A549 (cell line): ENCODE data around the gene BARX2. TPM values are rescaled to one million over a fixed set of nuclear protein-coding genes. Genes with fewer than 3 reads are reported as not detected.

Experiments
- ATAC-seq, 2 experiments: fragments of 200-7000 bp in 1 of 2; fragments of >200 bp in 1 of 2; cut with Nextera tagmentation in 1 of 2; cut with Tn5 transposase in 1 of 2; 3 replicates each; pipeline versions ENCODE4 v1.8.0 to v1.9.1; 2018 to 2020; ENCODE audit warnings: mild to moderate bottlenecking in 1 of 2, moderate library complexity in 1 of 2
- CTCF ChIA-PET: fragments of 300-600 bp; sonication (Branson Sonifier 250); formaldehyde crosslinking; extraction: SDS; loops from one replicate; lab custom pipeline; 2021; ENCODE audit warnings: antibody characterized with exemption, inconsistent platforms; lab: Yijun Ruan, JAX
- POLR2A ChIA-PET: fragments of 350-600 bp; formaldehyde crosslinking; extraction: SDS; loops from one replicate; lab custom pipeline; 2021; ENCODE audit warnings: antibody characterized with exemption, inconsistent platforms; lab: Yijun Ruan, JAX
- DNase-seq, 2 experiments: peaks; one replicate each; pipeline versions ENCODE4 v3.0.0 to v3.0.0-alpha.2; 2011 to 2016; ENCODE audit warnings: low read depth in 1 of 2, low spot score in 1 of 2
- FAIRE-seq: peaks from 2 replicates; lab custom pipeline; 2011; peaks lifted over from hg19 to GRCh38; lab: Jason Lieb, UNC
- H3K27ac ChIP-seq, 2 experiments: fragments of >200 bp; sonication (Bioruptor Twin); formaldehyde crosslinking; 3 replicates each; pipeline ENCODE4 v1.5.1; 2016 to 2017
- H3K4me1 ChIP-seq: fragments of >200 bp; sonication (Bioruptor Twin); formaldehyde crosslinking; 3 replicates; pipeline ENCODE4 v1.6.1; 2016
- H3K4me2 ChIP-seq: fragments of >200 bp; sonication (Bioruptor Twin); formaldehyde crosslinking; 3 replicates; pipeline ENCODE4 v1.6.1; 2016
- H3K4me3 ChIP-seq: fragments of >200 bp; sonication (Bioruptor Twin); formaldehyde crosslinking; 3 replicates; pipeline ENCODE4 v1.5.1; 2016
- H3K9me3 ChIP-seq: fragments of >200 bp; sonication (Bioruptor Twin); formaldehyde crosslinking; 3 replicates; pipeline ENCODE4 v1.6.1; 2016
- BHLHE40 ChIP-seq: IDR thresholded peaks from 2 replicates; pipeline ENCODE4 v1.6.1; 2012; ENCODE audit warnings: low read depth, low read length, inconsistent platforms
- CEBPB ChIP-seq, 2 experiments: fragments of >200 bp in 1 of 2; sonication (Bioruptor Twin) in 1 of 2; formaldehyde crosslinking in 1 of 2; IDR thresholded peaks; 2 replicates each; pipeline ENCODE4 v1.6.1; 2012 to 2016
- CHD4 ChIP-seq: fragments of 200-600 bp; sonication (generic); IDR thresholded peaks from 2 replicates; pipeline ENCODE4 v1.6.1; 2016; ENCODE audit warnings: antibody characterized with exemption, mild to moderate bottlenecking, borderline replicate concordance
- EHF ChIP-seq: fragments of 250-450 bp; sonication (Bioruptor Pico); IDR thresholded peaks from 2 replicates; pipeline ENCODE4 v1.5.0; 2020; ENCODE audit warnings: mild to moderate bottlenecking
- EHMT2 ChIP-seq: fragments of 200-600 bp; sonication (generic); IDR thresholded peaks from 2 replicates; pipeline ENCODE4 v1.6.1; 2016; ENCODE audit warnings: antibody characterized with exemption, low read depth, mild to moderate bottlenecking, moderate library complexity
- ESRRA ChIP-seq: fragments of 150-350 bp; IDR thresholded peaks from 2 replicates; pipeline ENCODE4 v1.6.1; 2014; ENCODE audit warnings: mild to moderate bottlenecking, low read length, borderline replicate concordance
- FOSB ChIP-seq: fragments of 250-450 bp; sonication (Bioruptor Pico); IDR thresholded peaks from 2 replicates; pipeline ENCODE4 v1.5.0; 2020; ENCODE audit warnings: mild to moderate bottlenecking, moderate library complexity
- FOSL2 ChIP-seq, 2 experiments: fragments of 450-650 bp in 1 of 2; fragments of >200 bp in 1 of 2; sonication (Bioruptor Twin) in 1 of 2; formaldehyde crosslinking; IDR thresholded peaks; 2 replicates each; pipeline versions ENCODE4 v1.5.0 to v1.6.1; 2016 to 2020; ENCODE audit warnings: mild to moderate bottlenecking in 1 of 2, moderate library complexity in 1 of 2
- FOXS1 ChIP-seq: fragments of 250-450 bp; sonication (Bioruptor Pico); IDR thresholded peaks from 2 replicates; pipeline ENCODE4 v1.5.0; 2020; ENCODE audit warnings: mild to moderate bottlenecking, moderate library complexity
- HDAC2 ChIP-seq: fragments of 200-600 bp; sonication (generic); IDR thresholded peaks from 2 replicates; pipeline ENCODE4 v1.6.1; 2016
- HOXB13 ChIP-seq: fragments of 250-450 bp; sonication (Bioruptor Pico); IDR thresholded peaks from 2 replicates; pipeline ENCODE4 v1.5.0; 2020; ENCODE audit warnings: low read depth, mild to moderate bottlenecking, moderate library complexity
- JUN ChIP-seq, 2 experiments: fragments of >200 bp; sonication (Bioruptor Twin); formaldehyde crosslinking; IDR thresholded peaks; 2 replicates in 1 of 2; 3 replicates in 1 of 2; pipeline ENCODE4 v1.6.1; 2016 to 2017
- MAFK ChIP-seq: fragments of 450-650 bp; IDR thresholded peaks from 2 replicates; pipeline ENCODE4 v1.6.1; 2014; ENCODE audit not compliant: partially characterized antibody
- MAZ ChIP-seq: fragments of 150-350 bp; IDR thresholded peaks from 2 replicates; pipeline ENCODE4 v1.6.1; 2014; ENCODE audit warnings: antibody characterized with exemption, low read depth, low read length, borderline replicate concordance
- MYC ChIP-seq: IDR thresholded peaks from 2 replicates; pipeline ENCODE4 v1.6.1; 2012; ENCODE audit warnings: mild to moderate bottlenecking, inconsistent platforms, low read length, improper control_type of control experiment, borderline replicate concordance
- NPAS2 ChIP-seq: fragments of 250-450 bp; sonication (Bioruptor Pico); IDR thresholded peaks from 2 replicates; pipeline ENCODE4 v1.8.0; 2022; ENCODE audit warnings: mild to moderate bottlenecking, moderate library complexity, borderline replicate concordance
- PHF8 ChIP-seq: fragments of 200-600 bp; sonication (generic); IDR thresholded peaks from 2 replicates; pipeline ENCODE4 v1.6.1; 2016; ENCODE audit warnings: low read depth, mild to moderate bottlenecking, antibody characterized with exemption, moderate library complexity, borderline replicate concordance
- POLR2A ChIP-seq: IDR thresholded peaks from 2 replicates; pipeline ENCODE4 v1.6.1; 2012; ENCODE audit warnings: mild to moderate bottlenecking, low read length
- POLR2AphosphoS2 ChIP-seq: conservative IDR thresholded peaks from 2 replicates; pipeline ENCODE4 v1.6.1; 2012; ENCODE audit warnings: low read length, improper control_type of control experiment, inconsistent platforms
- RAD21 ChIP-seq, 2 experiments: fragments of >200 bp in 1 of 2; sonication (Bioruptor Twin) in 1 of 2; formaldehyde crosslinking in 1 of 2; IDR thresholded peaks in 1 of 2; conservative IDR thresholded peaks in 1 of 2; 2 replicates in 1 of 2; 3 replicates in 1 of 2; pipeline ENCODE4 v1.6.1; 2012 to 2018; ENCODE audit warnings: inconsistent platforms in 1 of 2
- RARB ChIP-seq: fragments of 250-450 bp; sonication (Bioruptor Pico); IDR thresholded peaks from 2 replicates; pipeline ENCODE4 v1.8.0; 2021; ENCODE audit warnings: mild to moderate bottlenecking, moderate library complexity
- RFX5 ChIP-seq: fragments of 450-650 bp; IDR thresholded peaks from 2 replicates; pipeline ENCODE4 v1.7.1; 2014; ENCODE audit warnings: antibody characterized with exemption, mild to moderate bottlenecking, moderate library complexity
- SMC3 ChIP-seq: fragments of >200 bp; sonication (Bioruptor Twin); formaldehyde crosslinking; IDR thresholded peaks from 3 replicates; pipeline ENCODE4 v1.6.1; 2018; ENCODE audit warnings: inconsistent platforms
- WGBS: methylation state at CpG from one replicate; pipeline ENCODE4 v1.1.6; 2017; ENCODE audit errors: missing lambda C conversion rate; 5-methylcytosine and 5-hydroxymethylcytosine counted together
- polyA plus RNA-seq, 4 experiments: library from polyadenylated mRNA; depleted of rRNA in 3 of 4; stranded (reverse); fragments of >200 nt; fragmentation: RNase III in 1 of 4; extraction: RNeasy Plus Mini Kit Qiagen cat#74134 plus additional on column Dnase treatment in 1 of 4; gene quantifications; 2 replicates in 3 of 4; 3 replicates in 1 of 4; pipeline ENCODE4 v1.2.3, GENCODE V29; 2011 to 2017
- TF ChIP-seq, protein P1 (sequence below): fragments of 250-450 bp; sonication (Bioruptor Pico); IDR thresholded peaks from 2 replicates; pipeline ENCODE4 v1.5.0; 2020; ENCODE audit warnings: low read depth, mild to moderate bottlenecking, moderate library complexity
- TF ChIP-seq, protein P2 (sequence below): fragments of 450-650 bp; IDR thresholded peaks from 2 replicates; pipeline ENCODE4 v1.6.1; 2014; ENCODE audit warnings: antibody characterized with exemption
- TF ChIP-seq, protein P3 (sequence below): fragments of >200 bp; sonication (Bioruptor Twin); formaldehyde crosslinking; IDR thresholded peaks from 3 replicates; pipeline ENCODE4 v1.5.1; 2016
- TF ChIP-seq, protein P4 (sequence below): IDR thresholded peaks from 2 replicates; pipeline ENCODE4 v1.6.1; 2012
- TF ChIP-seq, protein P5 (sequence below): IDR thresholded peaks from 2 replicates; pipeline ENCODE4 v1.6.1; 2012; ENCODE audit warnings: low read depth, borderline replicate concordance

The BARX2 gene
- polyA plus RNA-seq, 2 of the 4 experiments (the other 2 are of a cell fraction): not detected

DNA sequence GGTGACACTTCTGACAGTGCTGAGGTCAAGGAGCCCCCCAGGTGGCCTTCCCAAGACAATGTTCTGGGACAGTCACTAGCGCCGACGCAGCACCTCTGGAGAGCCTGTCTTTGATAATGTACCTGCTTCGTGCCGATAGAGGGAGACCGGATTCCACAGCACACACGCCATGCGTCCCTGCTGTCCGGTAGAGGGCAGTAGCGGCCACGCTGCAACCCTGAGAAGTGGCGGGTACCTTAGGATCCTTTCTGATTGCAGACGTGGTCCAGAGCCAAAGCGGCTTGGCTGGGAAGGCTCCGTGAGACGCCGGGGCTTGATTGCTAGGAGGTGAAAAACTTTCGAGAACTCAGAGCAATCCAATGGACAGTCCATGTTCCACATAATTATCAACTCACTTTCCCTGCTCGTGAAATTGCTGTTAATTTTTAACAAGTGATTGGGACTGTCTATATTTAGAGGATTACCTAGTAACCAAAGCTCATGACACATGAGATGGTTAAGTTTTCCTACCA lies 11.4 kb upstream of the BARX2 start:
- H3K4me3 ChIP-seq: 0 out of 3 replicates have a peak overlapping the region, but pooled peaks have one; percentile 25
- ATAC-seq: peak; percentile 100
- no peaks in the 10 kb centered on the region for H3K4me1 ChIP-seq
- peak overlapping the region; percentile 80 for H3K4me2 ChIP-seq
- H3K9me3 ChIP-seq: peaks cover 14% of the 10 kb centered on the region; the same call in 2 of the 3 replicates
- DNase-seq: peak; percentile 29 to 88
- TF ChIP-seq, protein P1, sequence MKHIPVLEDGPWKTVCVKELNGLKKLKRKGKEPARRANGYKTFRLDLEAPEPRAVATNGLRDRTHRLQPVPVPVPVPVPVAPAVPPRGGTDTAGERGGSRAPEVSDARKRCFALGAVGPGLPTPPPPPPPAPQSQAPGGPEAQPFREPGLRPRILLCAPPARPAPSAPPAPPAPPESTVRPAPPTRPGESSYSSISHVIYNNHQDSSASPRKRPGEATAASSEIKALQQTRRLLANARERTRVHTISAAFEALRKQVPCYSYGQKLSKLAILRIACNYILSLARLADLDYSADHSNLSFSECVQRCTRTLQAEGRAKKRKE (CRISPR knock-in tag): no peak
- no peak for TF ChIP-seq POLR2AphosphoS2
- TF ChIP-seq FOXS1: no peak
- TF ChIP-seq JUN (IDR thresholded peaks at IDR 0.05): no peak
- TF ChIP-seq ESRRA: no peak
- TF ChIP-seq, protein P2, sequence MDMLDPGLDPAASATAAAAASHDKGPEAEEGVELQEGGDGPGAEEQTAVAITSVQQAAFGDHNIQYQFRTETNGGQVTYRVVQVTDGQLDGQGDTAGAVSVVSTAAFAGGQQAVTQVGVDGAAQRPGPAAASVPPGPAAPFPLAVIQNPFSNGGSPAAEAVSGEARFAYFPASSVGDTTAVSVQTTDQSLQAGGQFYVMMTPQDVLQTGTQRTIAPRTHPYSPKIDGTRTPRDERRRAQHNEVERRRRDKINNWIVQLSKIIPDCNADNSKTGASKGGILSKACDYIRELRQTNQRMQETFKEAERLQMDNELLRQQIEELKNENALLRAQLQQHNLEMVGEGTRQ: no peak
- TF ChIP-seq SMC3: peak; percentile 91
- no peak for TF ChIP-seq RARB (CRISPR knock-in tag)
- no peak for TF ChIP-seq EHF (CRISPR knock-in tag)
- no peak for TF ChIP-seq CEBPB (IDR thresholded peaks at IDR 0.05)
- TF ChIP-seq BHLHE40: no peak
- no peak for TF ChIP-seq HDAC2
- TF ChIP-seq RFX5: no peak
- TF ChIP-seq NPAS2 (CRISPR knock-in tag): no peak
- no peak for TF ChIP-seq EHMT2
- TF ChIP-seq HOXB13 (CRISPR knock-in tag): no peak
- TF ChIP-seq, protein P3, sequence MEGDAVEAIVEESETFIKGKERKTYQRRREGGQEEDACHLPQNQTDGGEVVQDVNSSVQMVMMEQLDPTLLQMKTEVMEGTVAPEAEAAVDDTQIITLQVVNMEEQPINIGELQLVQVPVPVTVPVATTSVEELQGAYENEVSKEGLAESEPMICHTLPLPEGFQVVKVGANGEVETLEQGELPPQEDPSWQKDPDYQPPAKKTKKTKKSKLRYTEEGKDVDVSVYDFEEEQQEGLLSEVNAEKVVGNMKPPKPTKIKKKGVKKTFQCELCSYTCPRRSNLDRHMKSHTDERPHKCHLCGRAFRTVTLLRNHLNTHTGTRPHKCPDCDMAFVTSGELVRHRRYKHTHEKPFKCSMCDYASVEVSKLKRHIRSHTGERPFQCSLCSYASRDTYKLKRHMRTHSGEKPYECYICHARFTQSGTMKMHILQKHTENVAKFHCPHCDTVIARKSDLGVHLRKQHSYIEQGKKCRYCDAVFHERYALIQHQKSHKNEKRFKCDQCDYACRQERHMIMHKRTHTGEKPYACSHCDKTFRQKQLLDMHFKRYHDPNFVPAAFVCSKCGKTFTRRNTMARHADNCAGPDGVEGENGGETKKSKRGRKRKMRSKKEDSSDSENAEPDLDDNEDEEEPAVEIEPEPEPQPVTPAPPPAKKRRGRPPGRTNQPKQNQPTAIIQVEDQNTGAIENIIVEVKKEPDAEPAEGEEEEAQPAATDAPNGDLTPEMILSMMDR: peak; percentile 98
- TF ChIP-seq, protein P4, sequence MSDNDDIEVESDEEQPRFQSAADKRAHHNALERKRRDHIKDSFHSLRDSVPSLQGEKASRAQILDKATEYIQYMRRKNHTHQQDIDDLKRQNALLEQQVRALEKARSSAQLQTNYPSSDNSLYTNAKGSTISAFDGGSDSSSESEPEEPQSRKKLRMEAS: peak; percentile 86
- TF ChIP-seq POLR2A: no peak
- TF ChIP-seq MAZ: no peak
- no peak for TF ChIP-seq PHF8
- peak; percentile 29 for TF ChIP-seq MAFK
- TF ChIP-seq, protein P5, sequence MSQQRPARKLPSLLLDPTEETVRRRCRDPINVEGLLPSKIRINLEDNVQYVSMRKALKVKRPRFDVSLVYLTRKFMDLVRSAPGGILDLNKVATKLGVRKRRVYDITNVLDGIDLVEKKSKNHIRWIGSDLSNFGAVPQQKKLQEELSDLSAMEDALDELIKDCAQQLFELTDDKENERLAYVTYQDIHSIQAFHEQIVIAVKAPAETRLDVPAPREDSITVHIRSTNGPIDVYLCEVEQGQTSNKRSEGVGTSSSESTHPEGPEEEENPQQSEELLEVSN: no peak
- TF ChIP-seq FOSL2 (IDR thresholded peaks at IDR 0.05): no peak
- TF ChIP-seq FOSL2 (CRISPR knock-in tag; IDR thresholded peaks at IDR 0.05): 0 out of 2 replicates have a peak, but pooled peaks have one; percentile 13
- TF ChIP-seq MYC: peak; percentile 60; the same call in 1 of the 2 replicates
- peak; percentile 91 to 96 for TF ChIP-seq RAD21 (conservative IDR thresholded peaks at IDR 0.05 in 1 of 2, IDR thresholded peaks at IDR 0.05 in 1 of 2)
- no peak for TF ChIP-seq FOSB (CRISPR knock-in tag)
- no peak for TF ChIP-seq CHD4
- no peak for FAIRE-seq
- ChIA-PET POLR2A (no interaction called here), CTCF (interaction anchor here (0.7 to 4.0 kb wide), 13 partner anchors 9 to 396 kb away, joined by 3 to 54 read pairs (median 4); partner anchors contain the start of gene BARX2)
- no peak overlapping the region for H3K27ac ChIP-seq
- 0% methylated on average over 4 of the region's 19 CpGs for WGBS
